Uterus (tissue), 4 donors: ENCODE results near the gene MEGF9. TPM values are rescaled to one million over a fixed set of nuclear protein-coding genes. Genes with fewer than 3 reads are reported as not detected.
A peak's percentile ranks its signal among the peaks of the same experiment; 100 is the strongest.

Experiments
- DNase-seq, 2 donors: peaks; one replicate each; pipeline ENCODE4 v3.0.0-alpha.2; 2019 to 2020
- H3K27ac ChIP-seq, 2 donors: fragments of 200-600 bp; sonication (generic); 1 replicate in 1 of 2; 2 replicates in 1 of 2; pipeline ENCODE4 v1.5.1; 2016 to 2018
- H3K27me3 ChIP-seq, 2 donors: fragments of 200-600 bp; sonication (generic); one replicate each; pipeline ENCODE4 v1.5.1; 2018 to 2019; ENCODE audit warnings: control low read depth in 1 of 2
- H3K36me3 ChIP-seq, 2 donors: fragments of 200-600 bp; sonication (generic); one replicate each; pipeline ENCODE4 v1.5.1; 2019; ENCODE audit warnings: control low read depth in 1 of 2
- H3K4me1 ChIP-seq, 2 donors: fragments of 200-600 bp; sonication (generic); one replicate each; pipeline ENCODE4 v1.5.1; 2018 to 2019; ENCODE audit warnings: control low read depth in 1 of 2
- H3K4me3 ChIP-seq, 2 donors: fragments of 200-600 bp; sonication (generic); 1 replicate in 1 of 2; 2 replicates in 1 of 2; pipeline ENCODE4 v1.5.1; 2018 to 2019; ENCODE audit warnings: mild to moderate bottlenecking in 1 of 2
- H3K9me3 ChIP-seq, 2 donors: fragments of 200-600 bp; sonication (generic); one replicate each; pipeline ENCODE4 v1.5.1; 2019; ENCODE audit warnings: control low read depth in 1 of 2
- POLR2A ChIP-seq, 2 donors: fragments of 450-650 bp; IDR thresholded peaks; one replicate each; pipeline ENCODE4 v1.6.1; 2016; ENCODE audit warnings: antibody characterized with exemption in 2 of 2, mild to moderate bottlenecking in 1 of 2, moderate library complexity in 1 of 2
- intact Hi-C: fragments of 100-400 bp; cut with DNase I; formaldehyde crosslinking; loops from one replicate; pipeline ENCODE4 v1.15.1; 2023; ENCODE audit warnings: low total_unique reads
- total RNA-seq, 4 donors: library from RNA; depleted of rRNA in 3 of 4; stranded (reverse); fragments of >200 nt in 3 of 4; gene quantifications; one replicate each; pipeline versions ENCODE4 v1.1.0 to v1.2.4, GENCODE V29; 2014 to 2023
- TF ChIP-seq, protein P1 (sequence below), 4 experiments: fragments of 200-600 bp in 2 of 4; fragments of 450-650 bp in 2 of 4; sonication (generic) in 2 of 4; IDR thresholded peaks; one replicate each; pipeline ENCODE4 v1.5.1; 2016 to 2019; ENCODE audit warnings: antibody characterized with exemption in 4 of 4, mild to moderate bottlenecking in 2 of 4, moderate library complexity in 1 of 4
- donor health status: DM: yes; HTN: yes; CAD: no.

Gene MEGF9
- total RNA-seq, 4 donors from 2014 or later: 6.1 to 16.2 (median 13.1) TPM

DNA sequence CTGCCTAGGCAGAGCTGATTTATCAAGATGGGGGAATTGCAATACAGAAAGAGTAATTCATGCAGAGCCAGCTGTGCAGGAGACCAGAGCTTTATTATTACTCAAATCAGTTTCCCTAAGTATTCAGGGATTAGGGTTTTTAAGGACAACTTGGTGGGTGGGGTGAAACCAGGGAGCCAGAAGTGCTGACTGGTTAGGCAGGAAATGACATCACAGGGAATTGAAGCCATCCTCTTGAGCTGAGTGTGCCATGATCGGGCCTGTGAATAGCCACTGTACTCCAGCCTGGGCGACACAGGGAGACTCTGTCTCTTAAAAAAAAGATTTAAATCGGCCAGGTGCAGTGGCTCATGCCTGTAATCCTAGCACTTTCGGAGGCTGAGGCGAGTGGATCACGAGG, 89.0 kb downstream of the MEGF9 start:
- H3K4me1 ChIP-seq: no peaks in the 10 kb centered on the region
- intact Hi-C loops: no loop called here
- H3K4me3 ChIP-seq: no peak overlapping the region
- H3K27me3 ChIP-seq: no peaks in the 10 kb centered on the region
- H3K36me3 ChIP-seq: no peaks in the 10 kb centered on the region
- H3K27ac ChIP-seq: no peak overlapping the region
- no peak for DNase-seq
- no peaks in the 10 kb centered on the region for H3K9me3 ChIP-seq
- TF ChIP-seq, protein P1, sequence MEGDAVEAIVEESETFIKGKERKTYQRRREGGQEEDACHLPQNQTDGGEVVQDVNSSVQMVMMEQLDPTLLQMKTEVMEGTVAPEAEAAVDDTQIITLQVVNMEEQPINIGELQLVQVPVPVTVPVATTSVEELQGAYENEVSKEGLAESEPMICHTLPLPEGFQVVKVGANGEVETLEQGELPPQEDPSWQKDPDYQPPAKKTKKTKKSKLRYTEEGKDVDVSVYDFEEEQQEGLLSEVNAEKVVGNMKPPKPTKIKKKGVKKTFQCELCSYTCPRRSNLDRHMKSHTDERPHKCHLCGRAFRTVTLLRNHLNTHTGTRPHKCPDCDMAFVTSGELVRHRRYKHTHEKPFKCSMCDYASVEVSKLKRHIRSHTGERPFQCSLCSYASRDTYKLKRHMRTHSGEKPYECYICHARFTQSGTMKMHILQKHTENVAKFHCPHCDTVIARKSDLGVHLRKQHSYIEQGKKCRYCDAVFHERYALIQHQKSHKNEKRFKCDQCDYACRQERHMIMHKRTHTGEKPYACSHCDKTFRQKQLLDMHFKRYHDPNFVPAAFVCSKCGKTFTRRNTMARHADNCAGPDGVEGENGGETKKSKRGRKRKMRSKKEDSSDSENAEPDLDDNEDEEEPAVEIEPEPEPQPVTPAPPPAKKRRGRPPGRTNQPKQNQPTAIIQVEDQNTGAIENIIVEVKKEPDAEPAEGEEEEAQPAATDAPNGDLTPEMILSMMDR (IDR thresholded peaks at IDR 0.05): no peak
- TF ChIP-seq POLR2A (IDR thresholded peaks at IDR 0.05): no peak

DNA sequence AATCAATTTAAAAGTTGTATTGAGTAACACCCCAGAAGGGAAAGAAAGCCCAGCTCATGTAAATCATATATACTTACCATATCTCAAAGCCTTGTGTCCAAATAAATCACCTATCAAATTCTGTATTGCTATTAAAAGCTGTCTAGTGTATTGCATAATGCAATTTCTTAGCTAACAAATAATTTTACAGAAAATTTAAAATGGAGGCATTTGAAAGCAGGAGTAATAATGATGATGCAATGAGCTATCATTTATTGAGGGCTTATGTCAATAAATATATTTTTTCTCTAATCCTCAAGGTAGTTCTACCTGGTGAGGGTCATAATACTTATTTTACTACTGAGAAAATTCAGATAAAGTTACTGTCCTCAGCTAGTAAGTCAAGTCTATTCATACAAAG, 91.5 kb downstream of the MEGF9 start:
- H3K36me3 ChIP-seq: no peaks in the 10 kb centered on the region
- H3K27me3 ChIP-seq: no peaks in the 10 kb centered on the region
- no peak overlapping the region for H3K4me3 ChIP-seq
- no peak for DNase-seq
- H3K9me3 ChIP-seq: no peaks in the 10 kb centered on the region
- TF ChIP-seq, protein P1 (IDR thresholded peaks at IDR 0.05): no peak
- no peak for TF ChIP-seq POLR2A (IDR thresholded peaks at IDR 0.05)
- no peaks in the 10 kb centered on the region for H3K4me1 ChIP-seq
- no peak overlapping the region for H3K27ac ChIP-seq
- intact Hi-C loops: no loop called here

DNA sequence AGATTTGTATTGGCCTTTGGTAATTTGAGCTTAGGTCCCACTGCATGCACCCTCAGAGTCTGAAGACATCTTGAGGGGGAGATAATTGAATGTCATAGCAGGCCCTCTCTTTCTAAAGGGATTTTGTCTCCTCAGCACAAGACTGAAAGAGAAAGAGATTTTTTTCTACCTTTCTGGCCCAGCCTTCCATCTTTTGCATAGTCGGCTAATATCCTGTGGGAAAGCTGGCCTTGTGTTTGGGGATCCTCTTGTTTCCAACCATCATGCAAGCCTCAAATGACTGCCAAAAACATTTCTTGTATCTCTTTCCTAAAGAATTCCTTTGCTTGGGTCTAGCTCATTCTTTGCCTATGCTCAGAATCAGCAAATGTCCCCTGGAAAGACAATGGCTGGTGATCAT, 92.3 kb downstream of the MEGF9 start:
- intact Hi-C loops: no loop called here
- Histone ChIP-seq H3K4me1 (no peaks in the 10 kb centered on the region), H3K9me3 (no peaks in the 10 kb centered on the region), H3K36me3 (no peaks in the 10 kb centered on the region), H3K27ac (no peak overlapping the region), H3K4me3 (no peak overlapping the region), H3K27me3 (no peaks in the 10 kb centered on the region)
- TF ChIP-seq, protein P1 (IDR thresholded peaks at IDR 0.05): no peak
- TF ChIP-seq POLR2A (IDR thresholded peaks at IDR 0.05): no peak
- DNase-seq: no peak

DNA sequence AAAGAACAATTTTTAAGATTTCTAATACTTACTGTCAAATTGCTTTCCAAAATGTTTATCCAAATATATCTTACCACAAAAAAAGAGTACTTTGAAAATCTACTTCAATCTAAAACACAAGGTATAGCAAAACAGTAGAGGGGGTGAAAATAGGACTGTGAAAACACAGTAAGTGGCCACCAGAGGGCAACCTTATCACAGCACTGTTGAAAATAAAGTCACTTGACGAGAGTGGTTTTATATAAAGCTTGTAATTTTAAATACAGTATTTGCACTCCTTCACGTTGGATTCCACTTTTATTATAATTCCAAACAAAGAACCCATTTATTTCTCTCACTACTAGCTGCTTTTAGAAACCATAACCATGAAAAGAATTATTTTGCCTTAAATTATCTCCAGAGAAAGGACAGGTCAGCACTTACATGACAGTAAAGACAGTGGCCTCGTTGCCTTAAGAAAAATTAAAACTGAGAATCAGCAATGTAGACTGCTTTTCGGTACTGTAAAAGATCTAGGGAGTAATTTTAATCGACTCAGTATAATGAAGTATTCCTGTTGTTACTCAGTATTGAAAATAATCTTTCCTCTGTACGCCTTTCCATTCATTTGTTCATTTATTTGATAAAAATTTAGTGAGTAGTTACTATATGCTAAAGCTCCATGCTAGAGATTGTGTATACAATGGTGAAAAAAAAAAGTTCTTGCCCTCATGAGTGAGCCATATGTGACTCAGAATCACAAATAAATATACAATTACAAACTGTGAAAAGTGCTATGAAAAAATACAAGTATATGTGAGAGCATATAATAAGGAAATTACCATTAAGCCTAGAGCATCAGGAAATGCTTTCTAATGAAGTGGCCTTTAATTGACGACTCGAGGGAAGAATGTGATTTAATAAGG, 94.3 kb downstream of the MEGF9 start:
- TF ChIP-seq, protein P1 (IDR thresholded peaks at IDR 0.05): peak; percentile 65 to 72 (median 69)
- TF ChIP-seq POLR2A (IDR thresholded peaks at IDR 0.05): no peak
- H3K4me1 ChIP-seq: no peaks in the 10 kb centered on the region
- H3K4me3 ChIP-seq: no peak overlapping the region
- no peaks in the 10 kb centered on the region for H3K9me3 ChIP-seq
- peak; percentile 31 to 39 for DNase-seq
- no peaks in the 10 kb centered on the region for H3K36me3 ChIP-seq
- intact Hi-C loops: no loop called here
- H3K27ac ChIP-seq: no peak overlapping the region
- no peaks in the 10 kb centered on the region for H3K27me3 ChIP-seq
